ENCODE data around the gene PANX1. TPM values are rescaled to one million over a fixed set of nuclear protein-coding genes. Genes with fewer than 3 reads are reported as not detected.

PANX1 gene
- total RNA-seq, 4 donors from 2014 or later = 9.0 to 20.1 (median 11.3) TPM

DNA sequence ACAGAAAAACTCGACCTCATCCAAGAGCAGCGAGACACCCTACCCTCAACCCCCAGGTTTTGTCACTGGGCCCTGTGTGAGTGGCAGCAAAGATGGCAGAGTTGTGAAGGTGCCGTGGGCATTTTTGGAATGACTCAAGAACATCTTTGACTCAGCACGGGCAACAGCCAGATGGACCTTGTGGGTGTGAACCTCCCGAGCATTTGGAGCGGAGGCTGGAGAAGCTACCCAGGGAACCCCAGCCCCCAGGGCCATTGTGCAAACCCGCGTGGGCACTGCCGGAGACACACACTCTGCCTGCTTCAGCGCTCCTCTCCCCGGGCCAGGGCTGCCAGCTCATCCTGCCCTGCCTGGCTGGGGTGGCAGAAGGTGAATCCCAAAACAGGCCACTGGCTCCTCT is 66.1 kb downstream of the PANX1 start:
- intact Hi-C loops (cut with DNase I; ENCODE audit: low total_unique reads) = no loop called here
- WGBS, 2 donors (ENCODE audit: low coverage in 1 of 2) = 91 to 100% methylated on average over 2 to 11 of the region's 11 CpGs
- TF ChIP-seq POLR2AphosphoS5 (IDR thresholded peaks at IDR 0.05) (no peak), EP300 (IDR thresholded peaks at IDR 0.05; ENCODE audit: low read depth) (no peak), POLR2A (IDR thresholded peaks at IDR 0.05) (no peak)
- TF ChIP-seq, protein P1, sequence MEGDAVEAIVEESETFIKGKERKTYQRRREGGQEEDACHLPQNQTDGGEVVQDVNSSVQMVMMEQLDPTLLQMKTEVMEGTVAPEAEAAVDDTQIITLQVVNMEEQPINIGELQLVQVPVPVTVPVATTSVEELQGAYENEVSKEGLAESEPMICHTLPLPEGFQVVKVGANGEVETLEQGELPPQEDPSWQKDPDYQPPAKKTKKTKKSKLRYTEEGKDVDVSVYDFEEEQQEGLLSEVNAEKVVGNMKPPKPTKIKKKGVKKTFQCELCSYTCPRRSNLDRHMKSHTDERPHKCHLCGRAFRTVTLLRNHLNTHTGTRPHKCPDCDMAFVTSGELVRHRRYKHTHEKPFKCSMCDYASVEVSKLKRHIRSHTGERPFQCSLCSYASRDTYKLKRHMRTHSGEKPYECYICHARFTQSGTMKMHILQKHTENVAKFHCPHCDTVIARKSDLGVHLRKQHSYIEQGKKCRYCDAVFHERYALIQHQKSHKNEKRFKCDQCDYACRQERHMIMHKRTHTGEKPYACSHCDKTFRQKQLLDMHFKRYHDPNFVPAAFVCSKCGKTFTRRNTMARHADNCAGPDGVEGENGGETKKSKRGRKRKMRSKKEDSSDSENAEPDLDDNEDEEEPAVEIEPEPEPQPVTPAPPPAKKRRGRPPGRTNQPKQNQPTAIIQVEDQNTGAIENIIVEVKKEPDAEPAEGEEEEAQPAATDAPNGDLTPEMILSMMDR (IDR thresholded peaks at IDR 0.05) = no peak
- no peaks in the 10 kb centered on the region for H3K36me3 ChIP-seq
- in situ Hi-C loops (cut with MboI; ENCODE audit: low pct_ligation_motif_present in 1 of 4, low pct_unique_long_range_greater_than_20kb in 1 of 4, low sequenced_read_pairs in 3 of 4) = loop anchor here in 1 of 4 donors (25.0 kb wide), 1 partner anchor 218 kb away; the partner anchor contains the start of gene GPR83
- no peaks in the 10 kb centered on the region for H3K27me3 ChIP-seq
- no peak for DNase-seq
- H3K4me3 ChIP-seq = no peak overlapping the region
- no peaks in the 10 kb centered on the region for H3K4me1 ChIP-seq
- no peak overlapping the region for H3K27ac ChIP-seq
- H3K9me3 ChIP-seq = no peaks in the 10 kb centered on the region

DNA sequence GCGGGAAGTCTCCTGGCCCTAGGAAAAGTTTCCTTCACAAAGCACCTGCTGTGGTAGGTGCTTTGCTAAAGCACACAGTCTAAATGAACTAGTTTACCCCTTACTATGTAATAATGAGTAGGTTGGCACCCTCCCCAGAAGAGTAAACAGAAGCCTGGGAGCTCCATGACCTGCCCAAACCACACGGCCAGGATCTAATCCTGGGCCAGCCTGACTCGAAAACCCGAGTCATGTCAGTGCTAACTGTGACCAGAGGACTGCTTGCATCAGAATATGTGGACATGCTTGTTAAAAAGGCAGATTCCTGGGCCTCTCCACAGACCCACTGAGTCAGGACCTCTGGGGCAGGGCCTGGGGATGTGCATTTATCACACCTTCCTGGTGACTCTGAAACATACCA is 67.7 kb downstream of the PANX1 start:
- H3K9me3 ChIP-seq = no peaks in the 10 kb centered on the region
- WGBS, 2 donors (ENCODE audit: low coverage in 1 of 2) = 74% methylated on average over 4 of the region's 4 CpGs; no CpG with 5 or more reads in 1 of the 2 donors
- no peaks in the 10 kb centered on the region for H3K36me3 ChIP-seq
- no peaks in the 10 kb centered on the region for H3K4me1 ChIP-seq
- no peak for DNase-seq
- in situ Hi-C loops (cut with MboI; ENCODE audit: low pct_ligation_motif_present in 1 of 4, low pct_unique_long_range_greater_than_20kb in 1 of 4, low sequenced_read_pairs in 3 of 4) (loop anchor here in 1 of 4 donors (25.0 kb wide), 1 partner anchor 216 kb away; the partner anchor contains the start of gene GPR83), intact Hi-C loops (cut with DNase I; ENCODE audit: low total_unique reads) (no loop called here)
- no peak overlapping the region for H3K4me3 ChIP-seq
- H3K27ac ChIP-seq = no peak overlapping the region
- no peak for TF ChIP-seq EP300 (IDR thresholded peaks at IDR 0.05; ENCODE audit: low read depth)
- TF ChIP-seq POLR2A (IDR thresholded peaks at IDR 0.05) = no peak
- TF ChIP-seq, protein P1 (IDR thresholded peaks at IDR 0.05) = no peak
- no peak for TF ChIP-seq POLR2AphosphoS5 (IDR thresholded peaks at IDR 0.05)
- H3K27me3 ChIP-seq = no peaks in the 10 kb centered on the region

DNA sequence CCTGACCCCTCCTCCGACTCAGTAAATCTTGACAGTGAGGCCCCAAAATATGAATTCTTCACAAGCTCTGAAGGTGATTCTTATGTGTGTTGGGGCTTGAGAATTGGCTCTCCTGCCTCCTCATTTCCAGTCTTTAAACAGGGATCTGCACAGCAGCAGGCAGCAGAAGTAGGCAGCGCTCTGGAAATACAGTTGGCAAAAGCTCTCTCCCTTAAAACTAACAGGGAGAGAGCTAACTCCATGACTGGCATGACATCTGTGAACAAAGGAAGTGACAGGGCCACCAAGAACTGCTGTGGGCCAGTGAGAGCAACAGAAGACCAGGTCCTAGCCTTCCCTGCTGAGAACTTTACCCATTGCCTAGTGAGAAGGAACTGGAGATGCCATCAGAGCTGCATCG is 70.1 kb downstream of the PANX1 start:
- TF ChIP-seq POLR2AphosphoS5 (IDR thresholded peaks at IDR 0.05) (no peak), POLR2A (IDR thresholded peaks at IDR 0.05) (no peak), EP300 (IDR thresholded peaks at IDR 0.05; ENCODE audit: low read depth) (no peak)
- TF ChIP-seq, protein P1 (IDR thresholded peaks at IDR 0.05) = no peak
- intact Hi-C loops (cut with DNase I; ENCODE audit: low total_unique reads) = no loop called here
- 88% methylated on average over 3 of the region's 3 CpGs; no CpG with 5 or more reads in 1 of the 2 donors for WGBS, 2 donors (ENCODE audit: low coverage in 1 of 2)
- Histone ChIP-seq H3K36me3 (no peaks in the 10 kb centered on the region), H3K4me1 (no peaks in the 10 kb centered on the region), H3K27ac (no peak overlapping the region), H3K27me3 (no peaks in the 10 kb centered on the region), H3K9me3 (no peaks in the 10 kb centered on the region), H3K4me3 (no peak overlapping the region)
- no peak for DNase-seq
- in situ Hi-C loops (cut with MboI; ENCODE audit: low pct_ligation_motif_present in 1 of 4, low pct_unique_long_range_greater_than_20kb in 1 of 4, low sequenced_read_pairs in 3 of 4) = loop anchor here in 1 of 4 donors (25.0 kb wide), 1 partner anchor 214 kb away; the partner anchor contains the start of gene GPR83

DNA sequence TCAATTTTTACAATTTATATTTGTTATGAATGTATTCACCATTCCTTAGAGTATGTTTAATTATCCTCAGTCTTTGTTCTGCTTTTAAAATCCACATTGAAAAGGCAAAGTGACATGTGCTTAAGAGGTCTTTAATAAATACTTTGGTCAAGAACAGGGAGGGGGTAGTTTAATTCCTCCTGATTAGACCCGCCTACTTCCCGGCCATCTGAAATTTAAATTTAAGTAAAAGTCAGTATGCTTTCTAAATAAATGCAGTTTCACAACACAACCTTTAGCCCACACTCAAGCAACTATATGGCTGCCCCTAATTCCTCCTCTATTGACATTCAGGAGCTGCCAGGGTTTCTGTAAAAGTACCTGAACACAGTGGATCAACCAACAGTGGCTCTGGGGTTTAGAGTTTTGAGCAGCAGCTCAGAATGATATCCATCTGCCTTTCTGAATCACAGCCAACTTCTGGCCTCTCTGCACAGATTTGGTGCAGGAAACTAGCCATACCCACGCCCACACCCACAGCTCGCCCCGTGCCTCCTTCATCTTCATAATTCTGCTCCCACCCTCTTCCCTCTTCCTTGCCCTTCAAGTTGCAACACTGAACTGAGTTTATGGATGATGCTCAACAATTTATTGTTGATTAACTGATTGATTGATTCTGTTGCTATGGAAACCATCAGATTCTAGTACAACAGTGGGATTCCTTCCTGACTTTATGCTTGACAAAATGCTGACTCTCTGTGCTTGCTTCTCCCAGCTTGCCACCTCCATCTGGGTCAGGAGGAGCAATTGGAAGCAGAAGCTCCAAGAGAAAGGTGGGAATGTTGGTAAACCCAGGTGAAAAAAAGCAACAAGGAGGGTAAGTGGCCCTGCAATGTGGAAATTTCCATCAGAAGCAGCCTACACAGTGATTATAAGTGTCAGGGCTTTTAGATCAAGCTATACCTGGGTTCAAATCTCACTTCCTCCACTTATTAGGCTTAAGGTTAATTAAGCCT is 70.8 kb downstream of the PANX1 start:
- Histone ChIP-seq H3K36me3 (no peaks in the 10 kb centered on the region), H3K4me1 (no peaks in the 10 kb centered on the region), H3K27me3 (no peaks in the 10 kb centered on the region), H3K9me3 (no peaks in the 10 kb centered on the region), H3K27ac (no peak overlapping the region), H3K4me3 (no peak overlapping the region)
- no peak for DNase-seq
- TF ChIP-seq POLR2A (IDR thresholded peaks at IDR 0.05) (no peak), POLR2AphosphoS5 (IDR thresholded peaks at IDR 0.05) (no peak), EP300 (IDR thresholded peaks at IDR 0.05; ENCODE audit: low read depth) (no peak)
- TF ChIP-seq, protein P1 (IDR thresholded peaks at IDR 0.05) = no peak
- intact Hi-C loops (cut with DNase I; ENCODE audit: low total_unique reads) = no loop called here
- WGBS, 2 donors (ENCODE audit: low coverage in 1 of 2) = 76 to 82% methylated on average over 2 to 5 of the region's 5 CpGs
- in situ Hi-C loops (cut with MboI; ENCODE audit: low pct_ligation_motif_present in 1 of 4, low pct_unique_long_range_greater_than_20kb in 1 of 4, low sequenced_read_pairs in 3 of 4) = loop anchor here in 1 of 4 donors (25.0 kb wide), 1 partner anchor 213 kb away; the partner anchor contains the start of gene GPR83

Data from transverse colon (tissue), 4 donors.